ENCODE data around the gene ATP5F1D. TPM values are rescaled to one million over a fixed set of nuclear protein-coding genes. Genes with fewer than 3 reads are reported as not detected.
A peak's percentile ranks its signal among the peaks of the same experiment; 100 is the strongest.

ATP5F1D gene
- total and polyA plus RNA-seq, 2 of the 13 experiments (the other 11 are each of a cell fraction or from before 2014, with no cell fraction given), result 39.4 to 78.7 TPM

GRCh38 chr19:1254530-1255185 is 13.1 kb downstream of the ATP5F1D start (continued):
- TF ChIP-seq AGO1 (IDR thresholded peaks at IDR 0.05; ENCODE audit: low read depth, low read length, poor library complexity, severe bottlenecking), result peak; percentile 13
- peak; percentile 45; the same call in 1 of the 2 replicates for TF ChIP-seq TFE3 (CRISPR knock-in tag; IDR thresholded peaks at IDR 0.05)
- peak; percentile 62; the same call in 1 of the 2 replicates for TF ChIP-seq HNF1B (CRISPR knock-in tag; IDR thresholded peaks at IDR 0.05)
- no peak for TF ChIP-seq ZNF232 (CRISPR knock-in tag; IDR thresholded peaks at IDR 0.05; ENCODE audit: borderline replicate concordance)
- TF ChIP-seq ZNF383 (CRISPR knock-in tag; IDR thresholded peaks at IDR 0.05; ENCODE audit: borderline replicate concordance), result no peak
- peak; percentile 20; the same call in 1 of the 2 replicates for TF ChIP-seq ZMYM3 (CRISPR knock-in tag; IDR thresholded peaks at IDR 0.05)
- peak; percentile 52; the same call in 1 of the 2 replicates for TF ChIP-seq ZSCAN25 (CRISPR knock-in tag; IDR thresholded peaks at IDR 0.05)
- peak; percentile 93 to 99 for TF ChIP-seq NR2F1 (CRISPR knock-in tag; IDR thresholded peaks at IDR 0.05)
- peak; percentile 98 for TF ChIP-seq THRA (CRISPR knock-in tag; IDR thresholded peaks at IDR 0.05; ENCODE audit: borderline replicate concordance)
- peak; percentile 48; the same call in 1 of the 2 replicates for TF ChIP-seq ZNF281 (CRISPR knock-in tag; IDR thresholded peaks at IDR 0.05; ENCODE audit: borderline replicate concordance)
- TF ChIP-seq ZBTB33 (CRISPR knock-in tag; IDR thresholded peaks at IDR 0.05), result 0 out of 2 replicates have a peak, but pooled peaks have one; percentile 45
- peak; percentile 33; the same call in 1 of the 2 replicates for TF ChIP-seq ZNF788 (CRISPR knock-in tag; IDR thresholded peaks at IDR 0.05; ENCODE audit: borderline replicate concordance)
- peak; percentile 83 for TF ChIP-seq SALL1 (CRISPR knock-in tag; IDR thresholded peaks at IDR 0.05)
- peak; percentile 72; the same call in 1 of the 2 replicates for TF ChIP-seq SPEN (CRISPR knock-in tag; IDR thresholded peaks at IDR 0.05; ENCODE audit: low read depth)
- no peak for TF ChIP-seq ZNF891 (CRISPR knock-in tag; IDR thresholded peaks at IDR 0.05)
- TF ChIP-seq ZNF501 (CRISPR knock-in tag; IDR thresholded peaks at IDR 0.05), result peak; percentile 54; the same call in 1 of the 2 replicates

Measured in HepG2 (cell line).